GM23338 (cell line): ENCODE measurements around the gene TMEM132D.

Experiments used
- CREB1 ChIP-seq: fragments of 250-450 bp; sonication (Bioruptor Pico); IDR thresholded peaks from 2 replicates; pipeline ENCODE4 v1.5.0; 2020; ENCODE audit warnings: low read depth, mild to moderate bottlenecking, moderate library complexity
- CTCF ChIP-seq, 2 experiments: fragments of 200-600 bp in 1 of 2; sonication (generic) in 1 of 2; conservative IDR thresholded peaks; 2 replicates each; pipeline versions ENCODE4 v1.5.1 to v1.6.1; 2016 to 2017; ENCODE audit warnings: antibody characterized with exemption in 2 of 2, low read depth in 2 of 2, mild to moderate bottlenecking in 2 of 2, moderate library complexity in 1 of 2
- ETS1 ChIP-seq: IDR thresholded peaks from 2 replicates; pipeline ENCODE4 v1.6.1; 2016; ENCODE audit warnings: antibody characterized with exemption
- EZH2 ChIP-seq: fragments of 200-600 bp; sonication (generic); IDR thresholded peaks from one replicate; pipeline ENCODE4 v1.8.0; 2017; ENCODE audit warnings: antibody characterized with exemption, mild to moderate bottlenecking, low read depth; ENCODE audit not compliant: unreplicated experiment
- EZH2phosphoT487 ChIP-seq: fragments of 200-600 bp; sonication (generic); IDR thresholded peaks from one replicate; pipeline ENCODE4 v1.8.1; 2018; ENCODE audit warnings: antibody characterized with exemption; ENCODE audit not compliant: unreplicated experiment
- JUNB ChIP-seq: IDR thresholded peaks from one replicate; pipeline ENCODE4 v1.6.1; 2016; ENCODE audit warnings: antibody characterized with exemption; ENCODE audit not compliant: unreplicated experiment
- POLR2AphosphoS5 ChIP-seq: IDR thresholded peaks from 2 replicates; pipeline ENCODE4 v1.6.1; 2016; ENCODE audit warnings: antibody characterized with exemption, low read depth
- REST ChIP-seq: IDR thresholded peaks from one replicate; pipeline ENCODE4 v1.6.1; 2018; ENCODE audit warnings: antibody characterized with exemption; ENCODE audit not compliant: unreplicated experiment
- STAT1 ChIP-seq: IDR thresholded peaks from one replicate; pipeline ENCODE4 v1.6.1; 2016; ENCODE audit warnings: antibody characterized with exemption; ENCODE audit not compliant: unreplicated experiment

GRCh38 chr12:129101404-129101803, 802.4 kb downstream of the TMEM132D start:
- TF ChIP-seq CTCF (conservative IDR thresholded peaks at IDR 0.05; ENCODE audit: low read depth in 2 of 2): no peak
- no peak for TF ChIP-seq JUNB
- TF ChIP-seq EZH2phosphoT487: no peak
- TF ChIP-seq POLR2AphosphoS5: no peak
- TF ChIP-seq EZH2: no peak
- no peak for TF ChIP-seq CREB1 (CRISPR knock-in tag)
- TF ChIP-seq STAT1: no peak
- no peak for TF ChIP-seq ETS1
- no peak for TF ChIP-seq REST
